C4-2B (cell line): ENCODE data around the gene MORN1.

Source experiments
- ZFX ChIP-seq: fragments of 450-650 bp; IDR thresholded peaks from 2 replicates; pipeline ENCODE4 v1.6.1; 2017
- TF ChIP-seq, protein P1 (sequence below): fragments of 450-650 bp; conservative IDR thresholded peaks from 2 replicates; pipeline ENCODE4 v1.5.1; 2017; ENCODE audit warnings: mild to moderate bottlenecking

DNA sequence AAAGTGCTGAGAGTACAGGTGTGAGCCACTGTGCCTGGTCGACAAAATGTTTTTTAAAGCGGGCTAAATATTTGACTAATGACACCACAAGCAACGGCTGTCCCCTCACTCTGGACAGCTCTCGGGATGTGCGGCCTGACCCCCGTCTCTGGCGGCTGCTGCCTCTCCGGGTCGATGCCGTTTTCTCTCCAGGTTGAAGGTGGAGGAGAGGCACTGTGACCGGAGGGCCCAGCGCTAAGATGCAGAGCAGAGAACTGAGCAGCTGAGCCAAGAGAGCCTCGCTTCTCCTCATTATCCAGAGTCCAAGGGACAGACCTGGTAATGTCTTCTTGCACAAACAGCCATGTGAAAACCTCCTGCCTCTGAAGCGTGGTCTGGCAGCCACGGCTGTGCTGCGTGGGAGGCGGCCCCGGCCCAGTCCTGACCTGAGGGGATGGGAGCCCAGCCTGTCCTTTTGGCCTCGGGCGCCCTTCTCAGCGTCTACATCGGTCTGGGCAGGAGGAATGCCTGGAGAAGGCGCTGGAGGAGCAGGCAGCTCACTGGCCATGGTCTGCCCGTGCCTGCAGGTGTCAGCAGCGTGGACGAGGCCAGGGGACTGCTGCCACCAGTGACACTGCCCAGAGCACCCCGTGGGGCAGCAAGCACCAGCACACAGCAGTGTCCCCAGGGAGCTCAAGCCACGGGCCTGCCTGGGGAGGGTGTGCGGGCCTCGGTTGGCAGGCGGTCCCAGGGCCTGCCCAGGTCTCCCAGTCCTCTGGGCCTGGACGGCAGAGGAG lies 10.3 kb downstream of the MORN1 start:
- TF ChIP-seq, protein P1, sequence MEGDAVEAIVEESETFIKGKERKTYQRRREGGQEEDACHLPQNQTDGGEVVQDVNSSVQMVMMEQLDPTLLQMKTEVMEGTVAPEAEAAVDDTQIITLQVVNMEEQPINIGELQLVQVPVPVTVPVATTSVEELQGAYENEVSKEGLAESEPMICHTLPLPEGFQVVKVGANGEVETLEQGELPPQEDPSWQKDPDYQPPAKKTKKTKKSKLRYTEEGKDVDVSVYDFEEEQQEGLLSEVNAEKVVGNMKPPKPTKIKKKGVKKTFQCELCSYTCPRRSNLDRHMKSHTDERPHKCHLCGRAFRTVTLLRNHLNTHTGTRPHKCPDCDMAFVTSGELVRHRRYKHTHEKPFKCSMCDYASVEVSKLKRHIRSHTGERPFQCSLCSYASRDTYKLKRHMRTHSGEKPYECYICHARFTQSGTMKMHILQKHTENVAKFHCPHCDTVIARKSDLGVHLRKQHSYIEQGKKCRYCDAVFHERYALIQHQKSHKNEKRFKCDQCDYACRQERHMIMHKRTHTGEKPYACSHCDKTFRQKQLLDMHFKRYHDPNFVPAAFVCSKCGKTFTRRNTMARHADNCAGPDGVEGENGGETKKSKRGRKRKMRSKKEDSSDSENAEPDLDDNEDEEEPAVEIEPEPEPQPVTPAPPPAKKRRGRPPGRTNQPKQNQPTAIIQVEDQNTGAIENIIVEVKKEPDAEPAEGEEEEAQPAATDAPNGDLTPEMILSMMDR, result no peak
- no peak for TF ChIP-seq ZFX
